PC-3 (cell line): Measurements from ENCODE around the gene NOL9. TPM values are rescaled to one million over a fixed set of nuclear protein-coding genes. Genes with fewer than 3 reads are reported as not detected.

Source experiments
- ATAC-seq: fragments of 200-7000 bp; cut with Tn5 transposase; 2 replicates; pipeline ENCODE4 v1.9.1; 2020; ENCODE audit warnings: mild to moderate bottlenecking, moderate library complexity
- BruUV-seq: library from RNA; stranded (reverse); fragments of 400-500 nt; replicated peaks from 2 replicates; lab custom pipeline; 2021; lab: Mats Ljungman, UMichigan
- CTCF ChIA-PET: fragments of 300-600 bp; sonication (Branson Sonifier 250); formaldehyde crosslinking; loops from one replicate; lab custom pipeline; 2022; ENCODE audit warnings: antibody characterized with exemption; lab: Charles Lee
- POLR2A ChIA-PET: fragments of 300-600 bp; sonication (Branson Sonifier 250); formaldehyde crosslinking; loops from one replicate; lab custom pipeline; 2022; ENCODE audit warnings: antibody characterized with exemption; ENCODE audit not compliant: unreplicated experiment; lab: Charles Lee
- DNase-seq: peaks from one replicate; pipeline ENCODE4 v3.0.0-alpha.2; 2015
- H2AFZ ChIP-seq: fragments of 300-600 bp; sonication (generic); 2 replicates; pipeline ENCODE4 v1.6.0; 2016; ENCODE audit warnings: antibody characterized with exemption, low read length
- H3F3A ChIP-seq: fragments of 300-600 bp; sonication (generic); one replicate; pipeline ENCODE4 v1.6.0; 2017; ENCODE audit warnings: antibody characterized with exemption, low read length, control low read depth, mild to moderate bottlenecking; ENCODE audit not compliant: unreplicated experiment
- H3K27ac ChIP-seq: fragments of 300-600 bp; sonication (generic); 2 replicates; pipeline ENCODE4 v1.5.1; 2016; ENCODE audit warnings: mild to moderate bottlenecking, low read length
- H3K27me3 ChIP-seq: fragments of 300-600 bp; sonication (generic); 2 replicates; pipeline ENCODE4 v1.6.1; 2016; ENCODE audit warnings: low read length, mixed read lengths
- H3K36me3 ChIP-seq: fragments of 300-600 bp; sonication (generic); 2 replicates; pipeline ENCODE4 v1.6.1; 2016; ENCODE audit warnings: low read depth, mixed run types, low read length, mixed read lengths
- H3K4me1 ChIP-seq: fragments of 300-600 bp; sonication (generic); 2 replicates; pipeline ENCODE4 v1.5.1; 2016; ENCODE audit warnings: low read length; ENCODE audit not compliant: insufficient read depth
- H3K4me2 ChIP-seq: fragments of 300-600 bp; sonication (generic); 2 replicates; pipeline ENCODE4 v1.6.0; 2016; ENCODE audit warnings: low read length
- H3K4me3 ChIP-seq: fragments of 300-600 bp; sonication (generic); 2 replicates; pipeline ENCODE4 v1.5.1; 2016; ENCODE audit warnings: mild to moderate bottlenecking, low read length, mixed read lengths
- H3K79me2 ChIP-seq: fragments of 300-600 bp; sonication (generic); 2 replicates; pipeline ENCODE4 v1.6.1; 2017; ENCODE audit warnings: low read length, mixed read lengths
- H3K9ac ChIP-seq: fragments of 300-600 bp; sonication (generic); 2 replicates; pipeline ENCODE4 v1.6.0; 2016; ENCODE audit warnings: mild to moderate bottlenecking, low read length
- H3K9me2 ChIP-seq: fragments of 300-600 bp; sonication (generic); replicated peaks from 2 replicates; pipeline ENCODE4 v1.6.1; 2016; ENCODE audit warnings: mixed run types, low read length, mixed read lengths
- H3K9me3 ChIP-seq: fragments of 300-600 bp; sonication (generic); 2 replicates; pipeline ENCODE4 v1.6.1; 2016; ENCODE audit warnings: low read length, mixed read lengths
- H4K20me1 ChIP-seq: fragments of 300-600 bp; sonication (generic); 2 replicates; pipeline ENCODE4 v1.6.1; 2016; ENCODE audit warnings: low read length, mixed read lengths
- CTCF ChIP-seq: fragments of 300-600 bp; sonication (generic); conservative IDR thresholded peaks from 2 replicates; pipeline ENCODE4 v1.5.1; 2017; ENCODE audit warnings: antibody characterized with exemption, low read depth, mild to moderate bottlenecking, low read length
- EZH2 ChIP-seq: fragments of 300-600 bp; sonication (generic); IDR thresholded peaks from one replicate; pipeline ENCODE4 v1.6.1; 2017; ENCODE audit warnings: antibody characterized with exemption, mild to moderate bottlenecking, low read length; ENCODE audit not compliant: unreplicated experiment
- EZH2phosphoT487 ChIP-seq: fragments of 300-600 bp; sonication (generic); IDR thresholded peaks from 2 replicates; pipeline ENCODE4 v1.6.1; 2018; ENCODE audit warnings: mild to moderate bottlenecking, antibody characterized with exemption, low read length, borderline replicate concordance
- intact Hi-C: fragments of 100-400 bp; cut with micrococcal nuclease; formaldehyde crosslinking; loops from 2 replicates; pipeline ENCODE4 v1.9.0; 2023
- total RNA-seq: library from RNA; depleted of rRNA; stranded (reverse); fragments of >200 nt; gene quantifications from 2 replicates; pipeline ENCODE4 v1.2.3, GENCODE V29; 2014

The NOL9 gene
- total RNA-seq, 1 experiment from 2014 or later = 79.1 TPM

- TF ChIP-seq CTCF (no peak), EZH2 (no peak), EZH2phosphoT487 (no peak)
- Histone ChIP-seq H3K9ac (no peak overlapping the region), H2AFZ (no peak overlapping the region), H3K9me2 (no peaks in the 10 kb centered on the region), H3K4me1 (peaks cover 9% of the 10 kb centered on the region), H3K4me2 (no peak overlapping the region), H3K36me3 (peaks cover 35% of the 10 kb centered on the region), H3K27me3 (no peaks in the 10 kb centered on the region), H4K20me1 (peaks cover 25% of the 10 kb centered on the region; the same call in 1 of the 2 replicates), H3K9me3 (no peaks in the 10 kb centered on the region), H3K79me2 (peaks cover 8% of the 10 kb centered on the region; the same call in 1 of the 2 replicates), H3K27ac (no peak overlapping the region), H3F3A (no peaks in the 10 kb centered on the region), H3K4me3 (no peak overlapping the region)
- intact Hi-C loops = no loop called here
- POLR2A ChIA-PET = interaction anchor here (0.8 kb wide), 1 partner anchor 10 kb away, joined by 3 read pairs; no protein-coding TSS in a partner anchor
- CTCF ChIA-PET = interaction anchor here (0.9 kb wide), 1 partner anchor 34 kb away, joined by 3 read pairs; the partner anchor contains the start of gene NOL9
- ATAC-seq (no peak), DNase-seq (no peak)
- no TSS peak for BruUV-seq
These were observed 34.0 kb upstream of the NOL9 start for GRCh38 chr1:6588128-6588892.

DNA sequence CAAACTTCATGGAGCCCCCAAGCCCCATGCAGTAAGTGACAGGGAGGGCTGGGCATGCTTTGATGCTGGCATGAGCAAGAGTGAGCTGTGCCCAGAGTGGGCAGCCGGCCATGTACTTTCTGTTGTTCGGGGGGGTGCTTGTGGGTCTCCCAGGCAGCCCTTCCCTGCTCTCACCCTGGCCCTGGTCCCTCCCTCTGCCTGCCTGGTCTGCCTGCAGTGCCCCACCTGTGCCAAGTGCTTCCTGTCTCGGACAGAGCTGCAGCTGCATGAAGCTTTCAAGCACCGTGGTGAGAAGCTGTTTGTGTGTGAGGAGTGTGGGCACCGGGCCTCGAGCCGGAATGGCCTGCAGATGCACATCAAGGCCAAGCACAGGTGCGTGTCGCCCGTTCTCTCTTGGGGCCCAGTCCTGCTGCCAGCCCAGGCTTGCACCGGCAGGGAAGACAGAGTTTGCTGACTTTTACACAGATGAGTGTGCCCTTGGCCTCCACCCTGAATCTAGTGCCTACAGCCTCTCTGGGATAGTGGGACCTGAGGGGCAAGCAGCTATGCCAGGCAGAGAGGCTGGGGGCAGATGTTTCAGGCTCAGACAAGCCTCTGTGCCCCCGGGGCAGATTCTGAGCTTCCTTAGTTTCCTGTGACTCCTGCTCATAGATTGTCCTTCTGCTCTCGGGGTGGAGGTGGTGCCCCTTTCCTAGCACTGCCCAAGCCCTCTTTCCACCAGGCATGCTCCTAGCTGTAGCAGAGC, 33.1 kb upstream of the NOL9 start:
- ATAC-seq = peak; percentile 71
- no peaks in the 10 kb centered on the region for H3K9me3 ChIP-seq
- H3K4me1 ChIP-seq = peaks cover 12% of the 10 kb centered on the region
- H3K4me3 ChIP-seq = no peak overlapping the region
- no peak overlapping the region for H3K4me2 ChIP-seq
- POLR2A ChIA-PET = interaction anchor here (0.8 kb wide), 1 partner anchor 9 kb away, joined by 3 read pairs; no protein-coding TSS in a partner anchor
- peaks cover 27% of the 10 kb centered on the region; the same call in 1 of the 2 replicates for H3K36me3 ChIP-seq
- H3K27me3 ChIP-seq = no peaks in the 10 kb centered on the region
- intact Hi-C loops = no loop called here
- H3K79me2 ChIP-seq = peaks cover 11% of the 10 kb centered on the region
- CTCF ChIA-PET = interaction anchor here (0.9 kb wide), 2 partner anchors 33 to 47 kb away, joined by 3 to 4 read pairs; partner anchors contain the start of gene NOL9
- DNase-seq = peak; percentile 60
- H3K9me2 ChIP-seq = no peaks in the 10 kb centered on the region
- BruUV-seq = no TSS peak
- H4K20me1 ChIP-seq = peaks cover 21% of the 10 kb centered on the region; the same call in 1 of the 2 replicates
- TF ChIP-seq EZH2 = no peak
- no peak for TF ChIP-seq EZH2phosphoT487
- no peak for TF ChIP-seq CTCF
- no peak overlapping the region for H2AFZ ChIP-seq
- no peak overlapping the region for H3K9ac ChIP-seq
- H3K27ac ChIP-seq = no peak overlapping the region
- no peaks in the 10 kb centered on the region for H3F3A ChIP-seq
